Measurements from ENCODE around the gene RAD51B.

DNA sequence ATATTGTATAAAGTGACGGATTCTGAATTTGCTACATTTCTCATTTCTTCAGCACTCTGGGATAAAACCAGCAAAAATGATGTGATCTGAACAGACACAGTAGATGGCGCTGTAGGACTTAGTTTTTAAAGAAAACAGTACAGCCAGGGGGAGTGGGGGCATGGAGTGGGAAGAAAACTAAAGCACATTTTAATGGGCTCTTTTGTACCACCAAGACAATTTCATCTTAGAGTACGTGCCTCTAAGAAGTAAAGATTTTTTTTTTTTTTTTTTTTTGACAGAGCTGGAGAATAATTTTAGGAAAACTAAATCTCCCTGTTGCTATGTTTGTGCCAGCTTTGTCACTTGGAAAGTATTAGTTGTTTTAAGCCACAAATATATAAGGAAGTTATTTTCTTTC is 124.4 kb downstream of the RAD51B start:
- no peak for TF ChIP-seq NR2F2 (IDR thresholded peaks at IDR 0.05; ENCODE audit: borderline replicate concordance, low read depth)
- TF ChIP-seq ETS1 (CRISPR knock-in tag; IDR thresholded peaks at IDR 0.05) = no peak
- TF ChIP-seq POLR2AphosphoS2 (IDR thresholded peaks at IDR 0.05; ENCODE audit: low read depth, low read length) = no peak
- no peak for TF ChIP-seq TFDP2 (CRISPR knock-in tag; IDR thresholded peaks at IDR 0.05)
- TF ChIP-seq ZC3H4 (CRISPR knock-in tag; IDR thresholded peaks at IDR 0.05; ENCODE audit: borderline replicate concordance) = no peak
- TF ChIP-seq DPF2 (CRISPR knock-in tag; IDR thresholded peaks at IDR 0.05; ENCODE audit: borderline replicate concordance, low read depth) = no peak
- no peak for TF ChIP-seq ZNF7 (CRISPR knock-in tag; IDR thresholded peaks at IDR 0.05)
- TF ChIP-seq XRCC5 (optimal IDR thresholded peaks at IDR 0.05; ENCODE audit: low read length) = no peak

Data from HepG2 (cell line).